Measurements from ENCODE around the gene GP5. TPM values are rescaled to one million over a fixed set of nuclear protein-coding genes. Genes with fewer than 3 reads are reported as not detected.

Gene GP5
- polyA plus RNA-seq, 2 of the 4 experiments (the other 2 are of a cell fraction): not detected

DNA sequence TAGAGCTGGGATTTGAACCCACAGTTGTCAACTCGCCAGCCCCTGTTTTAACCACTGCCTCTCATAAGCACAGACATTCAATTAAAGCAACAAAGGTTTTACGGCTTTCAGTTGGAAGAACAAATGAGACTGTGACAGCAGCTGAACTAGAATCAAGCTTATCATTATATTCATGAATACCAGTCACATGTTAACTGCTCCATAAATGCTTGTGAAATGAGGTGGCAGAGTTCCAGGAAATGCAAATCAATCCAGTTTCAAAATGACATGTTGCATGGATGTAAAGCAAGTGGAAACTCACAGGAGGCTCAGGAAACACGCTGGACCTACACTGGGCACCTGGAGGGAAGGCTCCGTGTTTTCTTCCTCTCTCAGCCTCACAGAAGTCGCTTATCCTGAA, 3.9 kb downstream of the GP5 start (continued):
- TF ChIP-seq, protein P1, sequence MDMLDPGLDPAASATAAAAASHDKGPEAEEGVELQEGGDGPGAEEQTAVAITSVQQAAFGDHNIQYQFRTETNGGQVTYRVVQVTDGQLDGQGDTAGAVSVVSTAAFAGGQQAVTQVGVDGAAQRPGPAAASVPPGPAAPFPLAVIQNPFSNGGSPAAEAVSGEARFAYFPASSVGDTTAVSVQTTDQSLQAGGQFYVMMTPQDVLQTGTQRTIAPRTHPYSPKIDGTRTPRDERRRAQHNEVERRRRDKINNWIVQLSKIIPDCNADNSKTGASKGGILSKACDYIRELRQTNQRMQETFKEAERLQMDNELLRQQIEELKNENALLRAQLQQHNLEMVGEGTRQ (IDR thresholded peaks at IDR 0.05): no peak
- no peak for TF ChIP-seq CHD4 (IDR thresholded peaks at IDR 0.05; ENCODE audit: borderline replicate concordance)

GRCh38 chr3:194392576-194392975, 6.5 kb downstream of the GP5 start:
- Histone ChIP-seq H3K4me2 (no peak overlapping the region), H3K9me3 (peaks cover 14% of the 10 kb centered on the region; the same call in 1 of the 3 replicates), H3K4me3 (no peak overlapping the region), H3K27ac (no peak overlapping the region), H3K4me1 (no peaks in the 10 kb centered on the region)
- no peak for FAIRE-seq
- CTCF ChIA-PET: interaction anchor here (1.0 to 2.0 kb wide), 2 partner anchors 12 to 13 kb away, joined by 3 to 6 read pairs; no protein-coding TSS in a partner anchor
- ATAC-seq: no peak
- WGBS (ENCODE audit: missing lambda C conversion rate): 66% methylated on average over 7 of the region's 7 CpGs
- POLR2A ChIA-PET: no interaction called here
- TF ChIP-seq BCL3 (IDR thresholded peaks at IDR 0.05): no peak
- TF ChIP-seq HOXA7 (CRISPR knock-in tag; IDR thresholded peaks at IDR 0.05): no peak
- no peak for TF ChIP-seq MAZ (IDR thresholded peaks at IDR 0.05; ENCODE audit: borderline replicate concordance, low read depth, low read length)
- no peak for TF ChIP-seq CHD4 (IDR thresholded peaks at IDR 0.05; ENCODE audit: borderline replicate concordance)
- no peak for TF ChIP-seq NR3C1 (IDR thresholded peaks at IDR 0.05)
- no peak for TF ChIP-seq EP300 (IDR thresholded peaks at IDR 0.05)
- no peak for TF ChIP-seq HOXB5 (CRISPR knock-in tag; IDR thresholded peaks at IDR 0.05)
- TF ChIP-seq RNF2 (IDR thresholded peaks at IDR 0.05; ENCODE audit: borderline replicate concordance, low read depth): no peak
- no peak for DNase-seq (ENCODE audit: low read depth in 1 of 2, low spot score in 1 of 2)

GRCh38 chr3:194390835-194391234, 8.2 kb downstream of the GP5 start:
- no peak for TF ChIP-seq ZFP36 (IDR thresholded peaks at IDR 0.05; ENCODE audit: borderline replicate concordance, partially characterized antibody)
- TF ChIP-seq BHLHE40 (IDR thresholded peaks at IDR 0.05; ENCODE audit: low read depth, low read length): no peak
- no peak for TF ChIP-seq HDAC2 (IDR thresholded peaks at IDR 0.05)
- no peak for TF ChIP-seq MAZ (IDR thresholded peaks at IDR 0.05; ENCODE audit: borderline replicate concordance, low read depth, low read length)
- no peak for TF ChIP-seq FOSL2 (IDR thresholded peaks at IDR 0.05)
- TF ChIP-seq FOSL2 (CRISPR knock-in tag; IDR thresholded peaks at IDR 0.05): no peak
- TF ChIP-seq HES2 (IDR thresholded peaks at IDR 0.05): no peak
- no peak for TF ChIP-seq PHF8 (IDR thresholded peaks at IDR 0.05; ENCODE audit: borderline replicate concordance, low read depth)
- TF ChIP-seq RARB (CRISPR knock-in tag; IDR thresholded peaks at IDR 0.05): no peak
- TF ChIP-seq, protein P2, sequence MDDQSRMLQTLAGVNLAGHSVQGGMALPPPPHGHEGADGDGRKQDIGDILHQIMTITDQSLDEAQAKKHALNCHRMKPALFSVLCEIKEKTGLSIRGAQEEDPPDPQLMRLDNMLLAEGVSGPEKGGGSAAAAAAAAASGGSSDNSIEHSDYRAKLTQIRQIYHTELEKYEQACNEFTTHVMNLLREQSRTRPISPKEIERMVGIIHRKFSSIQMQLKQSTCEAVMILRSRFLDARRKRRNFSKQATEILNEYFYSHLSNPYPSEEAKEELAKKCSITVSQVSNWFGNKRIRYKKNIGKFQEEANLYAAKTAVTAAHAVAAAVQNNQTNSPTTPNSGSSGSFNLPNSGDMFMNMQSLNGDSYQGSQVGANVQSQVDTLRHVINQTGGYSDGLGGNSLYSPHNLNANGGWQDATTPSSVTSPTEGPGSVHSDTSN (IDR thresholded peaks at IDR 0.05): no peak
- TF ChIP-seq EP300 (IDR thresholded peaks at IDR 0.05): no peak
- ChIA-PET POLR2A (no interaction called here), CTCF (interaction anchor here (1.1 to 2.0 kb wide), 2 partner anchors 13 to 47 kb away, joined by 4 to 6 read pairs; no protein-coding TSS in a partner anchor)
- no peak overlapping the region for H3K4me2 ChIP-seq
- H3K4me1 ChIP-seq: peaks cover 7% of the 10 kb centered on the region; the same call in 1 of the 3 replicates
- DNase-seq (ENCODE audit: low read depth in 1 of 2, low spot score in 1 of 2) (no peak), FAIRE-seq (no peak), ATAC-seq (no peak)
- no peak overlapping the region for H3K27ac ChIP-seq
- peaks cover 14% of the 10 kb centered on the region; the same call in 1 of the 3 replicates for H3K9me3 ChIP-seq
- no peak overlapping the region for H3K4me3 ChIP-seq

DNA sequence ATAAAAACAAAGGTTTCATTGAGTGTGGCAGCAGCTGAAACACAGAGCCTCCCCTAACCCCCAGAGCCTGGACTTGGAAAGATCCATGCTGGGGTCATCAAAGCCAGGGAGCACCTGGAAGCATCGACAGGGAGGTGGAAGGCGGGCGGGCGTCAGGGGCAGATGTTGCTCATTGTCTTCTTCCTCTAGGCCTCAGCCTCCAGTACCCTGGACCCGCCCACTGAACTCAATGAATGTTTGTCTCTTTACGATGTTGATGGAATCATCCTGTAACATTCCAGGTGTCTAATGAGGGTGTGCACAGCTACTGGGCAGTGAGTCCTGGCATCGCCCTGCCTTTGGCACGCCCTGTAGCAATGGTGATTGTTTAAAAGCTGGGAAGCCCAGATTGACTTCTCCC, 9.8 kb downstream of the GP5 start:
- H3K9me3 ChIP-seq: peaks cover 14% of the 10 kb centered on the region; the same call in 1 of the 3 replicates
- WGBS (ENCODE audit: missing lambda C conversion rate): 87% methylated on average over 8 of the region's 8 CpGs
- H3K4me1 ChIP-seq: peaks cover 7% of the 10 kb centered on the region; the same call in 1 of the 3 replicates
- no peak overlapping the region for H3K4me3 ChIP-seq
- no peak for DNase-seq (ENCODE audit: low read depth in 1 of 2, low spot score in 1 of 2)
- CTCF ChIA-PET: interaction anchor here (0.7 to 2.5 kb wide), 2 partner anchors 9 to 45 kb away, joined by 3 to 9 read pairs; no protein-coding TSS in a partner anchor
- no peak overlapping the region for H3K4me2 ChIP-seq
- no peak for FAIRE-seq
- H3K27ac ChIP-seq: no peak overlapping the region
- ATAC-seq: no peak
- no peak for TF ChIP-seq CTCF (IDR thresholded peaks at IDR 0.05)
- no peak for TF ChIP-seq POLR2AphosphoS2 (conservative IDR thresholded peaks at IDR 0.05; ENCODE audit: low read length)
- no peak for TF ChIP-seq CHD4 (IDR thresholded peaks at IDR 0.05; ENCODE audit: borderline replicate concordance)
- TF ChIP-seq, protein P3, sequence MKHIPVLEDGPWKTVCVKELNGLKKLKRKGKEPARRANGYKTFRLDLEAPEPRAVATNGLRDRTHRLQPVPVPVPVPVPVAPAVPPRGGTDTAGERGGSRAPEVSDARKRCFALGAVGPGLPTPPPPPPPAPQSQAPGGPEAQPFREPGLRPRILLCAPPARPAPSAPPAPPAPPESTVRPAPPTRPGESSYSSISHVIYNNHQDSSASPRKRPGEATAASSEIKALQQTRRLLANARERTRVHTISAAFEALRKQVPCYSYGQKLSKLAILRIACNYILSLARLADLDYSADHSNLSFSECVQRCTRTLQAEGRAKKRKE (CRISPR knock-in tag; IDR thresholded peaks at IDR 0.05; ENCODE audit: low read depth): no peak
- no peak for TF ChIP-seq MYC (IDR thresholded peaks at IDR 0.05; ENCODE audit: borderline replicate concordance, low read length)
- TF ChIP-seq, protein P4, sequence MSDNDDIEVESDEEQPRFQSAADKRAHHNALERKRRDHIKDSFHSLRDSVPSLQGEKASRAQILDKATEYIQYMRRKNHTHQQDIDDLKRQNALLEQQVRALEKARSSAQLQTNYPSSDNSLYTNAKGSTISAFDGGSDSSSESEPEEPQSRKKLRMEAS (IDR thresholded peaks at IDR 0.05): no peak
- TF ChIP-seq HES2 (IDR thresholded peaks at IDR 0.05): no peak
- no peak for TF ChIP-seq RCOR1 (IDR thresholded peaks at IDR 0.05; ENCODE audit: low read depth, low read length)
- POLR2A ChIA-PET: no interaction called here

All from A549 (cell line).